Measurements from ENCODE around the gene UBQLN4. TPM values are rescaled to one million over a fixed set of nuclear protein-coding genes. Genes with fewer than 3 reads are reported as not detected.

UBQLN4 gene
- total and polyA plus RNA-seq, 9 of the 15 experiments (the other 6 are each of a cell fraction or from before 2014, with no cell fraction given), result 13.5 to 65.5 (median 37.0) TPM

- TF ChIP-seq MGA (IDR thresholded peaks at IDR 0.05) (0 out of 2 replicates have a peak, but pooled peaks have one; percentile 18), POLR2B (IDR thresholded peaks at IDR 0.05; ENCODE audit: low read depth, partially characterized antibody) (no peak), ZNF507 (tag; conservative IDR thresholded peaks at IDR 0.05) (no peak), SMAD4 (CRISPR knock-in tag; conservative IDR thresholded peaks at IDR 0.05) (peak; percentile 47; the same call in 1 of the 2 replicates), BCOR (IDR thresholded peaks at IDR 0.05) (no peak), SUPT5H (IDR thresholded peaks at IDR 0.05) (no peak), HMBOX1 (IDR thresholded peaks at IDR 0.05) (0 out of 2 replicates have a peak, but pooled peaks have one; percentile 56), CHD4 (IDR thresholded peaks at IDR 0.05; ENCODE audit: insufficient read depth, insufficient replicate concordance, low read depth, low read length, poor library complexity, severe bottlenecking) (no peak), ZNF217 (CRISPR knock-in tag; IDR thresholded peaks at IDR 0.05) (no peak), MIER1 (IDR thresholded peaks at IDR 0.05; ENCODE audit: low read depth) (no peak), CHCHD3 (CRISPR knock-in tag; IDR thresholded peaks at IDR 0.05) (no peak)
- TF ChIP-seq, protein P1, sequence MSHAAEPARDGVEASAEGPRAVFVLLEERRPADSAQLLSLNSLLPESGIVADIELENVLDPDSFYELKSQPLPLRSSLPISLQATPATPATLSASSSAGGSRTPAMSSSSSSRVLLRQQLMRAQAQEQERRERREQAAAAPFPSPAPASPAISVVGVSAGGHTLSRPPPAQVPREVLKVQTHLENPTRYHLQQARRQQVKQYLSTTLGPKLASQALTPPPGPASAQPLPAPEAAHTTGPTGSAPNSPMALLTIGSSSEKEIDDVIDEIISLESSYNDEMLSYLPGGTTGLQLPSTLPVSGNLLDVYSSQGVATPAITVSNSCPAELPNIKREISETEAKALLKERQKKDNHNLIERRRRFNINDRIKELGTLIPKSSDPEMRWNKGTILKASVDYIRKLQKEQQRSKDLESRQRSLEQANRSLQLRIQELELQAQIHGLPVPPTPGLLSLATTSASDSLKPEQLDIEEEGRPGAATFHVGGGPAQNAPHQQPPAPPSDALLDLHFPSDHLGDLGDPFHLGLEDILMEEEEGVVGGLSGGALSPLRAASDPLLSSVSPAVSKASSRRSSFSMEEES (CRISPR knock-in tag; IDR thresholded peaks at IDR 0.05), result no peak
- TF ChIP-seq, protein P2, sequence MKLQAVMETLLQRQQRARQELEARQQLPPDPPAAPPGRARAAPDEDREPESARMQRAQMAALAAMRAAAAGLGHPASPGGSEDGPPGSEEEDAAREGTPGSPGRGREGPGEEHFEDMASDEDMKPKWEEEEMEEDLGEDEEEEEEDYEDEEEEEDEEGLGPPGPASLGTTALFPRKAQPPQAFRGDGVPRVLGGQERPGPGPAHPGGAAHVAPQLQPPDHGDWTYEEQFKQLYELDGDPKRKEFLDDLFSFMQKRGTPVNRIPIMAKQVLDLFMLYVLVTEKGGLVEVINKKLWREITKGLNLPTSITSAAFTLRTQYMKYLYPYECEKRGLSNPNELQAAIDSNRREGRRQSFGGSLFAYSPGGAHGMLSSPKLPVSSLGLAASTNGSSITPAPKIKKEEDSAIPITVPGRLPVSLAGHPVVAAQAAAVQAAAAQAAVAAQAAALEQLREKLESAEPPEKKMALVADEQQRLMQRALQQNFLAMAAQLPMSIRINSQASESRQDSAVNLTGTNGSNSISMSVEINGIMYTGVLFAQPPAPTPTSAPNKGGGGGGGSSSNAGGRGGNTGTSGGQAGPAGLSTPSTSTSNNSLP (IDR thresholded peaks at IDR 0.05; ENCODE audit: borderline replicate concordance, low read depth, low read length), result no peak
Observed at GRCh38 chr1:156001662-156002171, 51.9 kb downstream of the UBQLN4 start (continued).
